GM18502 (cell line): ENCODE measurements around the gene CNOT2.
"Not testable (repeated sequence)": the region's sequence is repeated elsewhere in the genome, so short reads cannot be mapped to it uniquely, and the experiment has no call there.

Experiments
- ATAC-seq: cut with Tn5 transposase; IDR thresholded peaks from one replicate; pipeline ENCODE4 v1.9.1; 2021; ENCODE audit warnings: mild to moderate bottlenecking; ENCODE audit not compliant: unreplicated experiment, poor library complexity

CNOT2 gene

DNA sequence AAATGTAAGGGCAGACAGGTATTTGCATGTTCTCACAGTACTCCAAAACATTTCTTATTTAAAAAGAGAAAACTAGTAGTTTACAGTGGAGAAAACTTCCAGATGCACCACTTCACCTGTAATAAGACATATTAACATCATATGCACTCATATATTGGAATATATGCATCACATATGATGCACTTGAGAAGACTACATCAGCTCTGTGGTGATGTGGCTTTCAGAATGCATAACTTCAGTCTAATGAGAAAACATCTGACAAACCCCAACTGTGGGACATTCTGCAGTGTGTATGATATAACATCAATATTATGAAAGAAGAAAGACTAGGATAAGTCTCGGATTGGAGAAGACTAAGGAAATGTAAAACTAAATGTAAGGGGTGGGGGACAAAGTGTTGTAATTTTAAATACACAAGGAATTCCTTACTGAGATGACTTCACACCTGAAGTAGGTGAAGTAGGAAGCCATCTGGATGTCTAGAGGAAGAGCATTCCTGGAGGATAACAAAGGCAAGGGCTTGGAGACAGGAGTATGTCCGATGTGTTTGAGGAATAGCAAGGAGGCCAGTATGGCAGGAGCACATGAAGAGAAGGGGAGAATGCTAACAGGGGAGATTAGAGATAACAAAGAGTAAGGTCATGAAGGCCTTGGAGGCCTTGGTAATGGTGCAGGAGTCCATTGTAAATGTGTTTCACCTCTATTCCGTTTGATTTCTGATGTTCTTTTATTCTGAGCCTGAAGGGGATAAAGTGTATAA is 49.0 kb downstream of the CNOT2 start:
- ATAC-seq, result no peak

DNA sequence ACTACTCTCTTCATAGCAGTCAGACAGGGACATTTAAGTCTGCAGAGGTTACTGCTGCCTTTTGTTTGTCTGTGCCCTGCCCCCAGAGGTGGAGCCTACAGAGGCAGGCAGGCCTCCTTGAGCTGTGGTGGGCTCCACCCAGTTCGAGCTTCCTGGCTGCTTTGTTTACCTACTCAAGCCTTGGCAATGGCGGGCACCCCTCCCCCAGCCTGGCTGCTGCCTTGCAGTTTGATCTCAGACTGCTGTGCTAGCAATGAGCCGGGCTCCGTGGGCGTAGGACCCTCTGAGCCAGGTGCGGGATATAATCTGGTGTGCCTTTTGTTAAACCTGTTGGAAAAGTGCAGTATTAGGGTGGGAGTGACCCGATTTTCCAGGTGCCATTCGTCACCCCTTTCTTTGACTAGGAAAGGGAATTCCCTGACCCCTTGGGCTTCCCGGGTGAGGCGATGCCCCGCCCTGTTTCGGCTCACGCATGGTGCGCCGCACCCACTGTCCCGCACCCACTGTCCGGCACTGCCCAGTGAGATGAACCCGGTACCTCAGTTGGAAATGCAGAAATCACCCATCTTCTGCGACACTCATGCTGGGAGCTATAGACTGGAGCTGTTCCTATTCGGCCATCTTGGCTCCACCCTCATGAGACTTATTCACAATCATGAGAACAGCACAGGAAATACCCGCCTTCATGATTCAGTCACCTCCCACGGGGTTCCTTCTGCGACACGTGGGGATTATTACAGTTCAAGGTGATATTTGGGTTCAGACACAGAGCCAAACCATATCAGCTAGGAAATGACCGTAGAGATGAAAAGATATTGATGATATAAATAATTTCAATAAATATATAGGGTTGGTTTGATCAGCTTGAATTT is 61.7 kb downstream of the CNOT2 start:
- ATAC-seq, result not testable (repeated sequence)

DNA sequence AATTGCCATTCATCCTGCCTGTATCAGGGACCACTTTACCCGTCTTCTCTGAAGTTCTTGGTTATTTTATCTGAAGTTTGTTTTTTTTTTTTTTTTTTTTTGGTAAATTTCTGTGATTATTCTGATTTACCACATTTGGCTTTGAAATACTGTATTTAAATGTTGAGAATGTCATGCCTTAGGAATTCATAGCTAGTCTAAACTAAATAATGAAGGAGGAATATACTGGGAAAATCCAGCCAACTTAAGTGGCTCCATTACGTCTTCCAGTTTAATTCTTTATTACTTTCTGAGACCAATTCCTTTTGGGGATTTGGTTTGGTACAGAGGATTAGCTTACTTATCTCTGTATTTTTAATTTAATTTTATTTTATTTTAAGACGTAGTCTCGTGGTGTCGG is 62.6 kb downstream of the CNOT2 start:
- ATAC-seq, result no peak

DNA sequence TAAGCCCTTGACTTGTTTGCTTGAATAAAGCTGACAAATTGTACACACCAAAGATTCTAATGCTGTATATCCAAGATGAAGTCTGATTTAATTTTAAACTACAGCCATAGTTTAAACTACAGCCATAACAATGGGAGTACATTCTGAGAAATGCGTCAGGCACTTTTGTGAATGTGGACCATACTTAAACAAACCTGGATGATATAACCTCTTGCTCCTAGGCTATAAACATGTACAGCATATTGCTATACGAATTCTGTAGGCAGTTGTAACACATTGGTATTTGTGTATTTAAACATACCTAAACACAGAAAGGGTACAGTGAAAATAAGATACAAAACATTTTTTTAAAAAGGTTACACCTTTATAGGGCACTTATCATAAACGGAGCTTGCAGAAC is 63.4 kb downstream of the CNOT2 start:
- ATAC-seq, result no peak

DNA sequence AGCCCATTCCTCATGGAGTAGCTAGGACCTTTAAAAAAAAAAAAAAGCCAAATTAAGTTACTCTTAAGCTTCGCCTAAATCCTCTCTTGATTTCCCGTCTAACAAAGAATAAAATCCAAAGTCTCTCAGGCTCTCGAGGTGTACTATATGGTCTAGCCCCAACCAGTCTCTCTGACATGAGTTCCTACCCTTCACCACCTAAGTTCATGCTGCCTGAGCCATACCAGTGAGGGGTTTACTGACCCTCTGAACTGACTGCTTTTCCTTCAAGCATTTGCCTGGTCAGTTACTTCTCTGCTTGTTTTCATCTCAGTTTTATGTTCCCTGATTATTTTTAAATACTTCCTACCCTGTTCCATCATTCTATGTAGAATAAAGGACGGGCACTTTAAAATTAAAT is 64.6 kb downstream of the CNOT2 start:
- ATAC-seq, result no peak

DNA sequence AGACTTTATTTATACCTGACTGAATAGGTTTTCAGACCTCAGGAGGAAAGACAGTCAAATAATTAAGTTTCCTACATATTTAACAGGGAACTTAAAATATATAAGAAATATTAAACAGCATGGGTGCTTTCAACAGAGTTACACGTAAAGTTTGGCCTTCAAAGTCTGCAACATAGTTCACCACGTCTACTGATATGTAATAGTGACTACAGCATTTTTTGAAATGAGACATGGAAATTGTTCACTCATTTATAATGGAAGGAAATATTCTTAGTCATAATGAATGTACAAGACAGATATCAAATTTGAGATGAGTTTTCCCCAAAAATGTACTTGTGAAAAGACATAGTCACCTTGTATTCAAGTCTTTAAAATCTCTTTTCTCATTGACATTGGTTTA is 66.1 kb downstream of the CNOT2 start:
- no peak for ATAC-seq

DNA sequence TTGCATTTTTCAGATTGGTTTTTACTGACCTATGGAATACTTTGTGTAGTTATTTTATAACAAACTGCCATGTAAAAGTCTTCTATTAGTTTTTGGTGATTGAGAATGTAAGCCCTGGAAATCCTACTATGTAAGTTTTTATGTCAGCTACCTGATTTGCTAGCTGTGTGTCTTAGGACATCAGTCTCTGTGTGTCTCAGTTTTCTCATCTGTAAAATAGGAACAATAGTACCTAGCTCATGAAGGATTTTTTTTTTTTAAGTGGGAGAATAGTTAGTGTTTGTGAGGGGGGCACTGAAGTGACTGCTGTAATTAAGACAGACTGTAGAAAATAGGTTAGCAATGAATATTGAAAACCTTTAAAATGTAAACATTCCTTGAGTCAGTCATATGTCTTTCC is 70.9 kb downstream of the CNOT2 start:
- no peak for ATAC-seq

DNA sequence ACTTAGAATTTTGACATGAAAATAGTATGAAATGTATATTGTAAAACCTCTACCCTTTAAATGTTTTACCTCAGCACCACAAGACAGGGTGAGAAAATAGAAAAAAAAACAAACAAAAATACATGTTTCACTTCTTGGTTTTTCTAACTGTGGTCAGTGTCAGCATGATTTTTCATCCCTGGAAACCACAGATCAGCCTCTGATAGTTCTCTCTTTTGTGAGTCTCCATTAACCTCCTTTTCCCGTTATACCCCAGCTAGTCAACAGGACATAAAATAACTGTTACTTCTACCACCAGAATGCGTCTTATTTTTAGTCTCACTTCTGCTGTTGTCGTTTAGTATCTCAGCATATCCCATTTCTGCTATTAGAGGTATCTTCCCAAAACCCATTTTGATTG is 74.5 kb downstream of the CNOT2 start:
- peak; percentile 93 for ATAC-seq

DNA sequence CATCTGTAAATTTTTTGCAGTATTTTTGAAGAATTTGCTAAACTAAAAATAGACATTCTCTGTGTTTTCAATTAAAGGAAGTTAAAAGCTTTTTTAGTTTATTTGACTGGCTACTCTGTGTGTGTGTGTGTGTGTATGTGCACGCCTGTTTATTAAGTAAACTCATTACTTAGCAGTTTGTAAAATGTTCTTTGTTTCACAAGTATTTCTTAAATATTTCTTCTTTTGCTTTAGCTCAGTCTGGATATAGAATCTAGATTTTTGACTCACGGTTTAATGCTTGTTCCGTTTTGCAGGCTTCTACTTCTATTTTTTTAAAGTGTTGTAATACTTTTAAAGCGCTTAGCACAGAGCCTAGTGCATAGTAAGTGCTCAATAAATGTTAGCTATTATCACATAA is 76.4 kb downstream of the CNOT2 start:
- ATAC-seq, result no peak

DNA sequence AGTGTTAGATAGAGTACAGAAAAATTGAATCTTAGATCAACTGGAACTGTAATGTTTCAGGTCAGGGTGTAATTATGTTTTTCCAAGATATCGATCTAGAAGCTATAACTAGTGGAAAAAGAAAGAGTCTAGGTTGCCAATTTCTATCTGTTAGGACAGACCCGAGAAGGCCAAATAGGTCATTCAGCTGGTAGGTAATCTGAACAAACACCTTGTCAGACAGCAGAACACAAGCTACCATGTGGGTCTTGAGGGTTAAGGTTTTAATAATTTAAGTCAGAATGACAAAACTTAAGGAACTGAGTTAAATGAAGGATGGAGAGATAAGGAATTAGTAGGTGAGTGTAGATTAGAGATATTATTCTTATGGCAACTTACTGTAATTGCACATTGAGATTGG is 78.0 kb downstream of the CNOT2 start:
- no peak for ATAC-seq

DNA sequence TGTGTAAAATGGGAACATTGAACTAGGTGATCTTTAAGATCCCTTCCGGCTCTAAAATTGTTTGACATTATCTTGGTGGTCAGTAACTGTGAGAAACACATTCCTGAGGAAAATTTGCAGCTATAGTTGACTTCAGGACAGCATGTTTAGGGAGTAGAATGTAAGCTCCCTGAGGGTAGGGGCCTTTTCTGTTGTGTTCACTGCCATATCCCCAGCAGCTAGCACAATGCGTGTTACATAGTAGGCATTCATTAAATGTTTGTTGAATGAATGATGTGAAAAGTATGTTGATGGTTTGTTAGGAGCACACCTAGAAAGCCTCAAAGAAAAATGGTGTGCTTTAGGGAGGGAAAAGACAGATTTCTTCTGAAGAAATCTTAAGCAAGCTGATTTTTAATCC is 84.3 kb downstream of the CNOT2 start:
- ATAC-seq, result no peak

DNA sequence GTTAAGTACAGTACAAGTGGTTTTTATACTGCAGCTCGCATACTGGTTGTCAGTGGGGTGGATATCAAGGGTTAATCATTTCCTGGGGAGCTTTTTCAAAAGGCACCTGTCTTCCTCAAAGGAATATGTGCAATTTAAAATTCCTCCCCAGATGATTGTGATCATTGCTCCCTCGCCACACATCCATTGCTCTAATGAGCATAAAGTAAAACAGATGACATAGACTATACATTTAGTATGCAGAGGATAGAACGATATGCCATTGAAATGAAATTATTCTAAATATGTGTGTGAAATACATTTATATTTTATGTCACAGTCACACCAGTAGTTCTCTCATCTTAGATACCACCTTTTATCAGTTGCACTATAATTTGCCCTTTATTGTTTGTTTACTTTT is 86.5 kb downstream of the CNOT2 start:
- ATAC-seq, result no peak

DNA sequence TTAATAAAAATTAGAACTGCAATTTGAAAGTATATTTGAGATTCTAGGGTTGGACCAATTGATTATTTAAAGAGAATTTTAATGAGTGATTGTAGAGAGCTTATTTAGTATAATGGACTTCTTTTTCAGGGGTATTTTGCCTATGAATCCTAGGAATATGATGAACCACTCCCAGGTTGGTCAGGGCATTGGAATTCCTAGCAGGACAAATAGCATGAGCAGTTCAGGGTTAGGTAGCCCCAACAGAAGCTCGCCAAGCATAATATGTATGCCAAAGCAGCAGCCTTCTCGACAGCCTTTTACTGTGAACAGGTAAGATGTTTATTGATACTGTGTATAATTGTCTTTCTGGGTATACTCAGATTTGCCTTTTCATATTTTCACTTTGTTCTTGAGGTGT is 86.9 kb downstream of the CNOT2 start:
- ATAC-seq, result no peak

DNA sequence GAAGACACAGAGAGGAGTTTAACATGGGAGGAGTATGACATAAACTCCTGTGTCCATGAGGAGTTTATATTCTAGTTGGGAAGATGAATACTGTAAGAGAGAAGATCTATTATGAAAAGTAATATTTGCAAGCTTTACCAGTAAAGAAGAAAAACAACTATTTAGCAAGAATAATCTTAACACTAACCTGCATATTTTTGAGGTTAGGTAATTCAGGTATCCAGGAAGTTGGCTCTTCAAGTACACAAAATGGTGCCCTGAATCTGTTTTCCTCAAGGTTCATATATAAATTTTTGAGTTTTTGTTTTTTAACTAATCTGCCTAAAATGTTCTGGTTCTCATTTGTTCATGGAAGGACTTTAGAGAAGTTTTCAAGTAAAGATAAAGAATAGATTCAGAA is 89.0 kb downstream of the CNOT2 start:
- no peak for ATAC-seq

DNA sequence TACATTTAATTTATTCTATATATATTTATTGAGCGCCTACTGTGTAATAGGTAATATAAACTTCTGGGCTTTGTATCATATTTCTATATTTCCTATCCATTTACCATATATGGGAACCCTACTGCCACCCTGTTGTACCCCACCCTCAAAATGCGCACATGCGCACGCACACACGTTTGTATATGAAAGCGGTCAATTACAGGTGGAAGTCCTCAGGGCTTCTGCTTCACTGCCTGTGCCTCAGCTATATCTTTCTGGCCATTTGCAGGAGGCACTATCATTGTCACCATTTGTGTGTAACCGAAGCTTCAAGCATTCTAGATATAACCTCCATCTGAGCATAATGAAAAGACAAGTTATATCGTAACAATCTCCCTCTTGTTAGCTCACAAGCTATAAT is 91.5 kb downstream of the CNOT2 start:
- no peak for ATAC-seq

DNA sequence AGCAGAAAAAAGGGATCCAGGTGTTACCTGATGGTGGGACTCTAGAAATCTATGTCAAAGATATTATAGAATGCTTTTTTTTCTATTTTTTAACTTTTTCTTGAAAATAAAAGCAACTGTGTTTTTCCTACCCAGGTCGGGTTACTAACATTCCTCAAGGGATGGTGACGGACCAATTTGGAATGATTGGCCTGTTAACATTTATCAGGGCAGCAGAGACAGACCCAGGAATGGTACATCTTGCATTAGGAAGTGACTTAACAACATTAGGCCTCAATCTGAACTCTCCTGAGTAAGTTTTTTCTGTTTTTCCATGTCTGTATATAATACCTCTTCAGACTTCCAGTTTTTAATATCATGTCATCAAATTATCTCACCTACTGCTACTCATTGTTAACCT is 95.3 kb downstream of the CNOT2 start:
- ATAC-seq, result no peak

DNA sequence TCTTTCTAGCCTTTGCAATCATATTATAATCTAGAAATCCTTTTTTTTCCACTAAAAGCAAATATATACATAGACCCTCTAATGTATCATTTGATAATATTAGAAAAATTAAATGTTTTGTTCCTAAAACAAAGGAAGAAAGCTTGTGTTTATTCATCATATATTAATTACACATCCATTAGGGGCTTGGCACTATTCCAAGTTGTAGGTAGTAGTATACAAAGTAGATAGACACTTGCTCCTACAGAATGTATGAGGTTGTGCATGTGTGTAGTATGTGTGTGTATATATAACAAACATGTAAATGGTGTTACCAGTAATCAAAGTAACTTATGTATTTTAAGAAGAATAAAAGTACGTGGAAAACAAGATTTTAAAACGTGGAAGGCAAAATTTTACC is 107.8 kb downstream of the CNOT2 start:
- ATAC-seq, result no peak

DNA sequence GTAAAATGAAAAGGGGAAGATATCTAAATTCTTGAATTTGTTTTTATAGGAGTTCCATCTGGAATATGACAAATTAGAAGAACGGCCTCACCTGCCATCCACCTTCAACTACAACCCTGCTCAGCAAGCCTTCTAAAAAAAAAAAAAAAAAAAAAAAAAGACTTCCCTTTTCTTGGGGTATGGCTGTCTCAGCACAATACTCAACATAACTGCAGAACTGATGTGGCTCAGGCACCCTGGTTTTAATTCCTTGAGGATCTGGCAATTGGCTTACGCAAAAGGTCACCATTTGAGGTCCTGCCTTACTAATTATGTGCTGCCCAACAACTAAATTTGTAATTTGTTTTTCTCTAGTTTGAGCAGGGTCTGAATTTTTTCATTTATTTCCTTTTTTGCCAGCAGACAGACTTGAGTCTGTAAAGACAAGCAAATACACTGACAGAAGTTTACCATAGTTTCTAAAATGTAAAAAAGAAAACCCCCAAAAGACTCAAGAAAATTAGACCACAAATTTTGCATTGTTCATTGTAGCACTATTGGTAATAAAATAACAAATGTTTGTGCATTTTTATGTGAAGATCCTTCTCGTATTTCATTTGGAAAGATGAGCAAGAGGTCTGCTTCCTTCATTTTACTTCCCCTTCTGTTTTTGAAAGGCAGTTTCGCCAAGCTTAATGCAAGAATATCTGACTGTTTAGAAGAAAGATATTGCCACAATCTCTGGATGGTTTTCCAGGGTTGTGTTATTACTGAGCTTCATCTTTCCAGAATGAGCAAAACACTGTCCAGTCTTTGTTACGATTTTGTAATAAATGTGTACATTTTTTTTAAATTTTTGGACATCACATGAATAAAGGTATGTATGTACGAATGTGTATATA is 110.8 kb downstream of the CNOT2 start:
- ATAC-seq, result no peak

DNA sequence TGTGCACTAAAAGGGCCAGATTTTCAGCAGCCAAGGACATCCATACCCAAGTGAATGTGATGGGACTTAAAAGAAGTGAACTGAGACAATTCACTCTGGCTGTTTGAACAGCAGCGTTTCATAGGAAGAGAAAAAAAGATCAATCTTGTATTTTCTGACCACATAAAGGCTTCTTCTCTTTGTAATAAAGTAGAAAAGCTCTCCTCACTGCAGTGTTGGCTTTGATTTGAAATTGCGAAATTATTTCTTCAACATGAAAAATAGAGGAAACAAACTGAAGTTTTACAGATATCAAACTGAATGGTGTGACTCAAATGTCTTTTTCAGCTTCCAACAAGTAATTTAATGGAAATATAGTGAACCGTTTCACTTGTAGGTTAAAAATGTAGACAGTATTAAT is 111.6 kb downstream of the CNOT2 start:
- no peak for ATAC-seq

DNA sequence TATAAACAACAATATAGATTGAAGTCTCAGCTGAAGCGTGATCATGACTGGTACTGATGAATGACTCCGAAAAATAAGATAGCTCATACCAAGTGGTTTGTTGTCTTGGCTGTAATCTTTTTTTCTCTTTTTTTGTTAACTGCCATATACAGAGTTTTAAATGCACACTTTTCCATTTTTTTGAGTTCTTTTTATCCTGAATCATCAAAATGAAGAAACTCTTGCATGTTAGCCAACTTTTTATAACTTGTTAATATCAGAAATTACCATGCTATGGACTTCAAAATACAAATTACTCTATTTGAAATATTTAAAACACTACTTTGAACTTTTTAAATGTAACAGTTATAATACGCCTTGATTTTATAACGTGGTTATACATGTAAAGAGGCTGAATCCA is 112.7 kb downstream of the CNOT2 start:
- ATAC-seq, result no peak
